ENCODE results near the gene PGLYRP4. TPM values are rescaled to one million over a fixed set of nuclear protein-coding genes. Genes with fewer than 3 reads are reported as not detected.
A peak's percentile ranks its signal among the peaks of the same experiment; 100 is the strongest.

Gene PGLYRP4
- total and polyA plus RNA-seq, 3 experiments from 2014 or later = not detected

GRCh38 chr1:153292740-153293479 is 55.7 kb downstream of the PGLYRP4 start:
- H3K4me3 Mint-ChIP-seq = peak overlapping the region in 2 of 7 donors; percentile 12 to 19
- no peaks in the 10 kb centered on the region for H3K9me3 ChIP-seq (ENCODE audit: low read length)
- no peak for DNase-seq
- peak overlapping the region in 1 of 8 donors; percentile 13 for H3K27ac Mint-ChIP-seq
- peaks cover 9% of the 10 kb centered on the region for H3K4me1 ChIP-seq (ENCODE audit: insufficient read depth, low read length)
- peaks cover 18 to 33% of the 10 kb centered on the region in 2 donors for H3K27me3 Mint-ChIP-seq
- CTCF ChIA-PET = no interaction called here
- no peaks in the 10 kb centered on the region for H3K27me3 ChIP-seq (ENCODE audit: insufficient read depth, low read length, poor library complexity, severe bottlenecking)
- H3K4me3 ChIP-seq (ENCODE audit: low read length) = no peak overlapping the region
- peaks cover 0 to 3% (median 0%) of the 10 kb centered on the region in 3 donors for H3K36me3 Mint-ChIP-seq
- POLR2A ChIA-PET = no interaction called here
- no peaks in the 10 kb centered on the region for H3K36me3 ChIP-seq (ENCODE audit: insufficient read depth, low read length)
- peaks cover 0 to 4% (median 0%) of the 10 kb centered on the region in 5 donors for H3K9me3 Mint-ChIP-seq
- H3K4me1 Mint-ChIP-seq = peaks cover 8 to 20% (median 11%) of the 10 kb centered on the region in 3 donors
- no peak overlapping the region for H3K27ac ChIP-seq (ENCODE audit: low read depth, low read length)

- no peak for DNase-seq
- ChIA-PET POLR2A (no interaction called here), CTCF (no interaction called here)
- H3K4me1 Mint-ChIP-seq = peaks cover 8 to 20% (median 11%) of the 10 kb centered on the region in 3 donors
- Histone ChIP-seq H3K4me3 (ENCODE audit: low read length) (no peak overlapping the region), H3K36me3 (ENCODE audit: insufficient read depth, low read length) (no peaks in the 10 kb centered on the region), H3K4me1 (ENCODE audit: insufficient read depth, low read length) (peaks cover 9% of the 10 kb centered on the region), H3K27ac (ENCODE audit: low read depth, low read length) (no peak overlapping the region), H3K27me3 (ENCODE audit: insufficient read depth, low read length, poor library complexity, severe bottlenecking) (no peaks in the 10 kb centered on the region), H3K9me3 (ENCODE audit: low read length) (no peaks in the 10 kb centered on the region)
- H3K4me3 Mint-ChIP-seq = no peak overlapping the region
- H3K27me3 Mint-ChIP-seq = peaks cover 15 to 33% of the 10 kb centered on the region in 2 donors
- H3K27ac Mint-ChIP-seq = peak overlapping the region in 1 of 8 donors; percentile 13
- H3K9me3 Mint-ChIP-seq = peaks cover 0 to 4% (median 0%) of the 10 kb centered on the region in 5 donors
- H3K36me3 Mint-ChIP-seq = peaks cover 0 to 3% (median 0%) of the 10 kb centered on the region in 3 donors
Measured at GRCh38 chr1:153292185-153292584, 56.5 kb downstream of the PGLYRP4 start.

GRCh38 chr1:153291514-153291913 is 57.1 kb downstream of the PGLYRP4 start:
- Mint-ChIP-seq H3K4me1 (peaks cover 8 to 20% (median 11%) of the 10 kb centered on the region in 3 donors), H3K9me3 (peaks cover 0 to 4% (median 0%) of the 10 kb centered on the region in 5 donors), H3K27me3 (peaks cover 15 to 33% of the 10 kb centered on the region in 2 donors), H3K36me3 (peaks cover 0 to 3% (median 0%) of the 10 kb centered on the region in 3 donors), H3K4me3 (no peak overlapping the region), H3K27ac (no peak overlapping the region)
- DNase-seq = no peak
- ChIA-PET CTCF (interaction anchor here (0.9 kb wide), 1 partner anchor 12 kb away, joined by 3 read pairs; no protein-coding TSS in a partner anchor), POLR2A (no interaction called here)
- no peak overlapping the region for H3K27ac ChIP-seq (ENCODE audit: low read depth, low read length)
- no peaks in the 10 kb centered on the region for H3K9me3 ChIP-seq (ENCODE audit: low read length)
- H3K4me3 ChIP-seq (ENCODE audit: low read length) = no peak overlapping the region
- H3K4me1 ChIP-seq (ENCODE audit: insufficient read depth, low read length) = peaks cover 9% of the 10 kb centered on the region
- H3K27me3 ChIP-seq (ENCODE audit: insufficient read depth, low read length, poor library complexity, severe bottlenecking) = no peaks in the 10 kb centered on the region
- H3K36me3 ChIP-seq (ENCODE audit: insufficient read depth, low read length) = no peaks in the 10 kb centered on the region

GRCh38 chr1:153288634-153289275 is 59.9 kb downstream of the PGLYRP4 start:
- Histone ChIP-seq H3K36me3 (ENCODE audit: insufficient read depth, low read length) (no peaks in the 10 kb centered on the region), H3K27ac (ENCODE audit: low read depth, low read length) (no peak overlapping the region), H3K4me3 (ENCODE audit: low read length) (no peak overlapping the region), H3K27me3 (ENCODE audit: insufficient read depth, low read length, poor library complexity, severe bottlenecking) (no peaks in the 10 kb centered on the region), H3K9me3 (ENCODE audit: low read length) (no peaks in the 10 kb centered on the region), H3K4me1 (ENCODE audit: insufficient read depth, low read length) (peaks cover 5% of the 10 kb centered on the region)
- ChIA-PET POLR2A (no interaction called here), CTCF (no interaction called here)
- no peak for DNase-seq
- Mint-ChIP-seq H3K4me3 (no peak overlapping the region), H3K36me3 (no peaks in the 10 kb centered on the region), H3K27ac (no peak overlapping the region), H3K4me1 (peaks cover 4 to 12% (median 5%) of the 10 kb centered on the region in 3 donors), H3K27me3 (peaks cover 11 to 25% of the 10 kb centered on the region in 2 donors), H3K9me3 (peaks cover 0 to 4% (median 0%) of the 10 kb centered on the region in 5 donors)

Other genes starting within 250 kb of the PGLYRP4 start
- gene SPRR2F, start 235.3 kb downstream of the PGLYRP4 start, total RNA-seq = not detected
- gene SPRR2F, start 235.3 kb downstream of the PGLYRP4 start, polyA plus RNA-seq = not detected
- gene SPRR2G, start 198.0 kb downstream of the PGLYRP4 start, total RNA-seq = not detected
- gene SPRR2G, start 198.0 kb downstream of the PGLYRP4 start, polyA plus RNA-seq = not detected
- not detected for gene LELP1, start 145.4 kb downstream of the PGLYRP4 start, total RNA-seq
- gene LELP1, start 145.4 kb downstream of the PGLYRP4 start, polyA plus RNA-seq = not detected
- not detected for gene PRR9, start 131.3 kb downstream of the PGLYRP4 start, total RNA-seq
- gene PRR9, start 131.3 kb downstream of the PGLYRP4 start, polyA plus RNA-seq = not detected
- not detected for gene LORICRIN, start 89.2 kb downstream of the PGLYRP4 start, total RNA-seq
- gene LORICRIN, start 89.2 kb downstream of the PGLYRP4 start, polyA plus RNA-seq = not detected
- gene PGLYRP3, start 35.9 kb downstream of the PGLYRP4 start, total RNA-seq = not detected
- not detected for gene PGLYRP3, start 35.9 kb downstream of the PGLYRP4 start, polyA plus RNA-seq
- gene S100A9, start 9.0 kb upstream of the PGLYRP4 start, total RNA-seq = 1 to 10 TPM; 1.6 to 2.3 TPM
- 4.7 TPM for gene S100A9, start 9.0 kb upstream of the PGLYRP4 start, polyA plus RNA-seq
- not detected for gene S100A12, start 26.8 kb upstream of the PGLYRP4 start, total RNA-seq
- not detected for gene S100A12, start 26.8 kb upstream of the PGLYRP4 start, polyA plus RNA-seq
- gene S100A8, start 42.2 kb upstream of the PGLYRP4 start, total RNA-seq = not detected
- gene S100A8, start 42.2 kb upstream of the PGLYRP4 start, polyA plus RNA-seq = not detected
- not detected for gene S100A7A, start 67.7 kb upstream of the PGLYRP4 start, total RNA-seq
- gene S100A7A, start 67.7 kb upstream of the PGLYRP4 start, polyA plus RNA-seq = not detected
- gene S100A7, start 111.8 kb upstream of the PGLYRP4 start, total RNA-seq = not detected
- not detected for gene S100A7, start 111.8 kb upstream of the PGLYRP4 start, polyA plus RNA-seq
- gene S100A6, start 187.2 kb upstream of the PGLYRP4 start, total RNA-seq = 100 to 1,000 TPM; 244 to 254 TPM
- gene S100A6, start 187.2 kb upstream of the PGLYRP4 start, polyA plus RNA-seq = 892 TPM
- gene S100A5, start 192.1 kb upstream of the PGLYRP4 start, total RNA-seq = 1 to 10 TPM in 1 of 2 experiments, under 1 TPM in 1; 0.61 to 1.5 TPM
- 1.6 TPM for gene S100A5, start 192.1 kb upstream of the PGLYRP4 start, polyA plus RNA-seq
- 100 to 1,000 TPM; 125 to 132 TPM for gene S100A4, start 197.0 kb upstream of the PGLYRP4 start, total RNA-seq
- gene S100A4, start 197.0 kb upstream of the PGLYRP4 start, polyA plus RNA-seq = 2,575 TPM
- gene S100A3, start 200.4 kb upstream of the PGLYRP4 start, total RNA-seq = not detected
- gene S100A3, start 200.4 kb upstream of the PGLYRP4 start, polyA plus RNA-seq = not detected
- 1 to 10 TPM in 1 of 2 experiments, under 1 TPM in 1; 0.81 to 1.1 TPM for gene S100A2, start 217.0 kb upstream of the PGLYRP4 start, total RNA-seq
- gene S100A2, start 217.0 kb upstream of the PGLYRP4 start, polyA plus RNA-seq = 0.72 TPM

Data from CD8-positive, alpha-beta memory T cell (primary cell).